NCI-H748 treated with DMSO at 0.1 percent for 48 hours (cell line): ENCODE data around the gene BATF3.

ENCODE experiments used
- DNase-seq: peaks from one replicate; lab custom pipeline; 2025; lab: John Stamatoyannopoulos, UW

BATF3 gene

DNA sequence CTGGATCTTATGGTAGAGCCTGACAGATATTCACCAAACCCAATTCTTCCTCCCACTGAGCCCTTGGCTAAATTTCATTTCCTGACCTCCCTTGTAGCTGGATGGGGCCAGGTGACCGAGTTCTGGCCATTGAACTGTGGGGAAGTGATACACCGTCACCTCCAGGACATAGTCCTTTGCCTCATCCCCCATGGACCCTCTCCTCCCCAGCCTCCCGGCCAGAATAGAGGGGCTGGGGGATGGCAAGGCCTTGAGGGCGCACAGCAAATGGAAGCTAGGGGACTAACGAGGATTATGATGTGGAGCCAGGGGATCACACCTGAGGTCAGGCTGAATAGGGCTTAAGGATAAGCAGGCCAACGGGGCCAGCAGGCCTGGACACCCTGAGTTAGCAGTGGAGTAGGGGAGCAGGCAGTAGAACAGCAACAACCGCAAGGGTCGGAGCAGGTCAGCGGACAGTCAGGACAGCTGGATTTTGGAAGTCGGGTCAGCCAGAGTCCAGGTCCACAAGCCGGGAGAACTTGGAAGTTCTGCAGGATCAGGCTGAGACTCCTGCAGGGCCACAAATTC, 15.0 kb downstream of the BATF3 start:
- DNase-seq, result no peak

DNA sequence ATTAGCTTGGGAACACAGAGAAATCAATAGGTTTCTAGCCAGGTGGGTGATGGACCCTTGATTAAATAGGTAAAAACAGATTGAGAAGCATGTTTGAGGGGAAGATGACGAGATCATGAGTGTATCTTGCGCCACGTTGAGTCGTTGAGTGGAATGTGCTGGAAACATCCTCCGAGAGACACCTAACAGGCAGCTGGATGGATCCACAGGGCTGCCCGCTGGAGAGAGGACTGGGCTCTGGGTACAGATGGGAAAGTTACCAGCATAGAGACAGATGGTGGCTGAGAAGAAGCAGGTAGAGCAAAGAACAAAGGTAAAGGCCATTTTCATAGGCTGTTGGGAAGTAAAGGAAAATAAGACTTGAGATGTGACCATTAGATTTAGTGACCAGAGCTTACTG, 15.6 kb downstream of the BATF3 start:
- no peak for DNase-seq

DNA sequence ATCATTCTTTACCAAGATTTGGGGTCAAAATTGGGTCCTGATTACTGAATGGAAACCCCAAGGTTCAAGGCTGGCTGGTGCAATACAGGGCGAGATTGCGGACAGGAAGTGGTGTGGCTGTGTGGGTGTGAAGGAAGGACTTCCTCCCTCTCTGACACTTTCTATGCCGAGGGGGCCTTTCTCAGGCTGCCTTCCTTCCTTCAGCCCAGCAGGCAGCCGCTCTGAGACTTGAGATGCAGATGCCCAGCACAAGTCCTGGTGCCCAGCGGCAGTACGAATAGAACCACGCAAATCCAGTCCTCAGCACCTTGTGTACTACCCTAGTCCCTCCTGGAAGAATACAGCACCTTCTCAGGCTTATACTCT, 16.3 kb downstream of the BATF3 start:
- no peak for DNase-seq

DNA sequence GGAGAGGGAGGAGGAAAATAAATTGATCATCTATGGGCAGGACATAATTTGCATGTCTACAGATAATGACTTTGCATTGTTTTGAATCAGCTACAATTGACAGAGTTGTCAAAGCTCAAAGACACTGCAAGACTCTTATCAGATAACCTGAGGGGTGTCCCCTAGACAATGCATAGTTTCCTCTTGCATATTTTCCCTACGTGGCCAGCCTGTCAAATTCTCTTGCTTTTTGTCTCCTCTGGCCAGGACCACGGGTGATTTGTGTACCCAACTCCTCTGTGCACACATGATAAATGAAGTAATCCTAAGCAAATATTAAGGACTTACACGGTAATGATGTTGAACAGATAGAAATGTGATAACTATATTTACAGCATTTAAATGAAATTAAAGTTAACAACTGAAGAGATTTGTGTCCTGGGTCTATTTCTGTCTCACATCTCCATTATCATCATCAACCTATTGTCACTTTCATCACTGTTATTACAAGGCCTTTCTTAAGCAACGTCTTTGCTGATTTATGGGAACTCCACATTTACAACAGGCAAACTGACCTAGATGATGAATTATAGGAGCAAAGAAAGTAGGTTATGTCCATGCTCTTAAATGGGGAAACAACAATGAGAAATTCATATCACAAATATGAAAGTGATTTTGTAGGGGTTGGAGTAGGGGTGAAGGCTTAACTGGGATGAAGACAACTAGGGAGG, 18.8 kb downstream of the BATF3 start:
- DNase-seq, result peak; percentile 11

DNA sequence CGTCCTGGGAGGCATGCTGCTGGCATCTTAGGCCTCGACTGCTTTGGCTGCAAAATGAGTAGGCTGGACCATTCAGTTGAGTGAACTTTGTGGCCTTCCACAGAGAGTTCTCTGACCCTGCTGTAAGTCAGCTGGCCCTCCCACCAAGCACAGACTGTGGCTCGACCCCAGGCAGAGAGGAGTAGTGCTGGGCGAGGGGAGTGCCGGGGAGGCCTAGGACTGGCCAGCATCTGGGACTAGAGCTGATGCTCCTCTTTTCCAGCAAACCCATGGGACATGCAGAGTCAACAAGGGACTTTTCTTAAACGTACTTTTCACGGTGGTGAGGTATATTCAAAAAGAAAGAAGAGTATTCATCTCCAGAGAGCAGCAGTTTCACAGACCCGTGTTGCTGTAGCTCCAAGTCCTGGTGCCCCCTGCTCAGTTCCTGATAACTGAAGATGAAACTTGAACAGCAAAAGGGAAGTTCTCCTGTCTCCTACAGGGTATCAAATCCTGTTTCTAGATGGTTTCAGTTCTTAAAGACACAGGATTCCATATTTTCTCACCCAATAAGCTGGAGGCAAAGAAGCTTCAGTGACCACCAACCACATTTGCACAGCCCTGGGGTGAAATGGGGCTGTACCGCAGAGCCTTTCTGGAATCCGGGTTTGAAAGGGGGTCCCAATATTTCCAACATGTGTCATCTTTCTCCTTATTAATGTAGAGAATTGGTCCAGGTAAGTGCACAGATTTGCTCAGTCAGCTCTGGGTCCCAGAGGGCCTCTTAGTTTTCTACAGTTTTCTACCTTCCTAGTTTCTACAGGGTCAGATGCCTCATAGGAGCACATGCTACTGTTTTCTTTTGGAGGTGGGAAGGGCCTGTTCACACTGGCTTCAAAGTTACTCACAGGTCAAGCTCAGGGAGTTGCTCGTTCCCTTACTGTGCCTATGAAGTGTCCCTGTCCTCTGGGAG, 20.9 kb downstream of the BATF3 start:
- no peak for DNase-seq

DNA sequence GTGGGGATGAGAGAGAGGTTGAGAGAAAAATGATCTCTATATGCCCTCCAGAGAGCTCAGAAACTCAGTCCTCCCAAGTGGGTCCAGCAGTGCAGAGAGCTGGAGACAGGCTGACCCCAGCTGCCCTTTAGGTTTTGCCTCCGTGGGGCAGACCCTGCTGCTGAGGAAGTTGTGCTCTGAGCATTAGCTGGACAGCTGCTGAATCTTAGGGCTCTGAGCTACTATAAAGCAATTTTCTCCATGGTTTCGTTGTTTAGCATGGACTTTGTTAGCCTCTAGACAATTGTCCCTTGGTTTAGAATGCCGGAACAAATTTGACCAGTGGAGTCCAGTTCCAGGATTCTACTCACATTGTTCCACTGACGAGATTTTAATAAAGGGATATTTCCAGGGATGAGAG, 22.1 kb downstream of the BATF3 start:
- DNase-seq, result no peak

DNA sequence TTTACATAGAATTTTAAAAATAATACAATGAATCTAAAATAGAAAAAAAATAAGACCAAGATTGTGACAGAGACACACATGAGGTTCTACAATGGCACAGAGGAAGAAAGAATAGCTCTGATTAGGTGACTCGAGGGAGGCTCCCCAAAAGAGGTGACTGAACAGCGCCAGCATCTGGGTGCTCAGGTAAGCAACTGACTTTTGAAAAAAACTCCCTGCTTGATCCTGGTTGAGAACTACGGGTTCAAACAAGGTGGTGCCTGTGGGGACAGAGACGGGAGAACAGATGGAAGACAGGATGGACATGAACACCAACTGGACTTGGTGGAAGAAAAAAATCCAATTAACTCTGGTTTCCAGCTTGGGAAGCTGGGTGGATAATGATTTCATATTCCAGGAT, 22.5 kb downstream of the BATF3 start:
- no peak for DNase-seq

DNA sequence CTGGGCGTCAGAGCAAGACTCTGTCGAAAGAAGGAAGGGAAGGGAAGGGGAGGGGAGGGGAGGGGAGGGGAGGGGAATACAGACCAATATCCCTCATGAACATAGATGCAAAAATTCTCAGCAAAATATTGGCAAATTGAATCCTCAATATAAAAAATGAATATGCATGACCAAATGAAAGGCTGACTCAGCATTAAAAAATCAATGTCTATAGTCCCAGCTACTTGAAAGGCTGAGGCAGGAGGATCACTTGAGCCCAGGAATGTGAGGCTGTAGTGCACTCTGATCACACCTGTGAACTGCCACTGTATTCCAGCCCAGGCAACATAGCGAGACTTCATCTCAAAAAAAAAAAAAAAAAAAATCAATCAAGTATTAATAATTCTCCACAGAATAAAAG, 24.0 kb downstream of the BATF3 start:
- DNase-seq, result no peak

DNA sequence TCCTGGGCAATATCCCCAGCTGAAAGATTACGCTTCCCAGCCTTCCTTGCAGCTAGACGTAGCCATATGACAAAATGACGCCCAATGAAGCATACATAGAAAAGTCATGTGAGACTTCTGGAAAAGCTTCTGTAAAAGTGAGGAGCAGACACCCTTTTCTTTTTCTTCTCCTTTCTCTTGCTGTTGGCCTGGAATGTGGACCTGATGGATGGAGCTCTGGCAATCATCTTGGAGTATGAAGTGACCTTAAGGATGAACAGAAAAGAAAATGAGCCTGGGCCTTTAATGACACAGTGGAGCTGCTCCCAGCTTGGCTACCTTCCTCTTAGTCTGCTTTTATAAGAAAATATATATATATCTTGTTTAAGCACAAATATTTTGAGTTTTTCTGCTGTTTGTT, 24.8 kb downstream of the BATF3 start:
- no peak for DNase-seq

DNA sequence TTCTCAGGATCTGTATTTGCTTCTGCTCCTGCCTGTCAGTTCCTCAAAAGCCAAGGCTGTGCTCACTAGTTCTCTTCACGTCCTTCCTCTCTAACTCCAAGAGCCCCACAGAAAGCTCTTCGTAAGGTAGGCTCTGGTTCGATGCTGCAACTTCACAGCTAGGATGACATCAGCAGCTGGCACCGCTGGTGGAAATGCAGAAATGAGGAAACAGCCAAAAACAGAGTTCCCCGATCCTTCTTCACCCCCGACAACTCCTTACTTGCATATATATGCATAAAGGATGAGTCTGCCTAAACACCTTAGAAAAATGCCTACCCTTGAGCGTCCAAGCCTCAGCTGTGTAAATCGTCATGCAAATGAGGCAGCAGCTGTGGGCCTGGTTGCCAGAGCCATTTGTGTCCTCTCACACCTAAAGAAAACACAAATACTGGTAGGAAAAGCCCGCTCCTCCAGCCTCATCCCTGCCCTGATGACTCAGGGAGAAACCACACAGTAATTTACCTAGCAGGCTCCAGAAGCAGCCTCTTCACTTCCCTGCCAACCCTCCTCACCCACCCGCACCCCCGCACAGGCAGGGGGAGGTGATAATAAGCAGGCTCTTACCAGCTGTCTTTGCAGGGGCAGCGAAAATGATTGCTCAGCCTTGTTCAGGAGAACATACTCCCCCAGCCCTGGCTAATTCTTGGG, 28.2 kb downstream of the BATF3 start:
- DNase-seq, result peak; percentile 41

DNA sequence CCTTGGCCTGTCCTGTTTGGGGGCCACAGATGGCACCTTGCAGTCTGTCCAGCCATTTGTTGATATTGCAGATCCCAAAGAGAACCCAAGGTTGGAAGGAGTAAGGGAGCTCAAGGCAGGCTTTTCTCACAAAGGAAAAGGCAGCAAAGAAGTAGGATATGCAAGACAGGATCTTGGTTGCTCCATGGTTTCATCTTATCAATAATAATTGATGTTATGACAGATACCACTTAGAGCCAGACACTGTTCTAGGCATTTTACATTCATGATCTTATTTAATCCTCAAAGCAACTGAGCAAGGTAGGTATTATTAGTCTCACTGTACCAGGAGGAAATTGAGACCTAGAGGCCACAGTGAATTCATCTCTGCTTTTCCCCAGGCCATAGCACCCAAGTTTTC, 28.8 kb downstream of the BATF3 start:
- DNase-seq, result no peak

DNA sequence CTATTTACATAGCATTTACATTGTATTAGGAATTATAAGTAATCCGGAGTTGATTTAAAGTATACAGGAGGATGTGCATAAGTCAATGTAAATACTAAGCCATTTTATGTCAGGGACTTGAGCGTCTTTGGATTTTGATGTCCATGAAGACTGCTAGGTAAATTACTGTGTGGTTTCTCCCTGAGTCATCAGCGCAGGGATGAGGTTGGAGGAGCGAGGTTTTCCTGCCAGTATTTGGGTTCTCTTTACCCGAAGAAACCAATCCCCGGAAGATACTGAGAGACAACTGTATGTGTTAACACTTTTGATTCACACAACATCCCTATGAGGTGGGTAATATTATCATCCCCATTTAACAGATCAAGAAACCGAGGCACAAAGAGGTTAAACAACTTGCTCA, 29.3 kb downstream of the BATF3 start:
- DNase-seq, result no peak

DNA sequence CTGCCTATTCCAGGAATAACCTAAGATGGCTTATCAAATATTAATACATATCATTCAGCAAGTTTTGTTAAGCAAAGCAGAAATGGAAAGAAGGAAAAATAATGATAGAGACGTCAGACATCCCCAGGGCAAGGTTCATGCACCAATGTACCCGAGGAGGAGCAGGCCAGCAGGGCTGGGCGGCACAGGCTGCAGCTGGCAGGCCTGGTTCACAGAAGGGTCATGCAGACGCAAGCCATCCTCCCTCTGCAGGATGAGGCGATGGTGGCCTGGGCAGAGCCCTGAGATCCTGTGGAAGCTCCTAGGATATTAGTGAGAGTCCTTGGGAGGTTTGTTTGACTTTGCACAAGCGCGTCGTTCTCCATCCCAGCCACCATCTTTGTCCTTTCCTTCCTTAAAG, 30.0 kb downstream of the BATF3 start:
- no peak for DNase-seq

DNA sequence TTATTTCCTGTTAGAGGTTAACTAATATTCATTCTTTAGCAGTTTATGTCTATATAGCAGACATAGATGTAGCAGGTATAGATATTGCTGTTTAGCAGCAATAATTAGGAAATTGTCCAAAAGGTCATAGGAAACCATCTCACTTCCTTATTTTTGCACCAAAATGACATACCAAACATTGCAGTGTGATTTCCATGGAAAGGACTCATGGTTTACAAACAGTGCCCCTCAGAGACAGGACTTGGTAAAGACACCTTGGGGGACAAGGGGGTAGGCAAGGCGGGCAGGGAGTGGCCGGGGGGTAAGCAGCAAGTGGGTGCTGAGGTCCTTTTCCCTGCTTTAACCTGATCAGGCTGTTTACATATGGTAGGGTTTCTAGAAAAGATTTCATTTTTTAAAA, 30.5 kb downstream of the BATF3 start:
- no peak for DNase-seq

DNA sequence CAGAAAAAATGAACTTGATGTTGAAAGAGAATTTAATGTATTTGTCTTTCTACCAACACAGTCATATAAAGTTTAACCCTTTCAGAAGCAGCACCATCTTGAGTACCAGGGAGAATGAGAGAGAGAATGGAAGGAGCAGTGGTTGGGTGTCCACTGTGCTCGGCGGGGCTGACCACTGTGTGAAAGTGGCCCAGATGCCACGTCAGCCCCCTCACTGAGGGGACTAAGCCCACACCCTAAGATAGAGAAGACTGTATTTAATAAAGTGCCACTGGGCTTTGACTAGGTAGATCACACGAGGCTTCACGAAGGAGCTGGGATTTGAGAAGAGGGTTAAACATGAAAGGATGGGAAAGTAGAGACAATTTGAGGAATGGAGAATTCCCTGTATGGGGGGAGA, 31.2 kb downstream of the BATF3 start:
- no peak for DNase-seq

DNA sequence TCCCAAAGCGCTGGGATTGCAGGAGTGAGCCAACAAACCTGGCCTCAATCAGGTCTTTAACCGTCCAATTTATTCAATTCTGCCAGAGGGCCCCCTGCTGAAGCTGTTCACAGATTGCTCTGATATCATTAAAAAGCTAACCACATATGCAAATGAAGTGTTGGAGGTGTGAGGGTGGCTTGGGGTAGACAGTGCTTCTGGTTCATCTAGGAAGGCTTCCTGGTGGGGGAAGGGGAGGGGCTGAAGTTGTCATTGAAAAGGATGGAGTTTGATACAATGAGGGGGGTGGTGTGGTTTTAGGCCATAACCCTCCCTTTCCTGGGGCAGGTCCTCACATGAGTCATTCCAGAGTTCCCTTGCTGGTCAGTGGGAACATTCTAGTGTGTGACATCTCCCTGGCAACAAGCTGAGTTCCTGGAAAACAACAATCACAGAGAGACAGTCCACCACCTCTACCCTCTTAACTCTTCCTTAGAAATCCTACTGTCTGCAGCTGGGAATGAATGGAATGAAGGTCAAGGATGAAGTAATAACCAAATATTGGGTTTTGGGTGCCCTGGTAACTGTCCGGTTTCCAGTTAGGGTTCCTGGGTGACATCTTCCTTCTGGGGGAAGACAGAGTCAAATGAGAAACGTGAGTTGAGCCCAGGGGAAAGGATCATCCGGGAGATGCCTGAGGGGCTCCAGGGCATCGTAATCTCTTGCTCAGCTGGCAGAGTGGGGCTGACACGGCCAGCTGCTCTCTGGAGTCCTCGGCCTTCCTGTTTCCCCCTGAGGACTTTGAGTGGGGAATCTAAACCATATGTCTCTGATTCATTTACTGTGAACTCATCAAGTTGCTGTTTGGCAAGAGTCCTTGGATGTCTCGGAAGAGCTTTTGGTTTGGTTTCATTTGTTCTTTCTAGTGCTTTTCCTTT, 32.2 kb downstream of the BATF3 start:
- DNase-seq, result no peak

DNA sequence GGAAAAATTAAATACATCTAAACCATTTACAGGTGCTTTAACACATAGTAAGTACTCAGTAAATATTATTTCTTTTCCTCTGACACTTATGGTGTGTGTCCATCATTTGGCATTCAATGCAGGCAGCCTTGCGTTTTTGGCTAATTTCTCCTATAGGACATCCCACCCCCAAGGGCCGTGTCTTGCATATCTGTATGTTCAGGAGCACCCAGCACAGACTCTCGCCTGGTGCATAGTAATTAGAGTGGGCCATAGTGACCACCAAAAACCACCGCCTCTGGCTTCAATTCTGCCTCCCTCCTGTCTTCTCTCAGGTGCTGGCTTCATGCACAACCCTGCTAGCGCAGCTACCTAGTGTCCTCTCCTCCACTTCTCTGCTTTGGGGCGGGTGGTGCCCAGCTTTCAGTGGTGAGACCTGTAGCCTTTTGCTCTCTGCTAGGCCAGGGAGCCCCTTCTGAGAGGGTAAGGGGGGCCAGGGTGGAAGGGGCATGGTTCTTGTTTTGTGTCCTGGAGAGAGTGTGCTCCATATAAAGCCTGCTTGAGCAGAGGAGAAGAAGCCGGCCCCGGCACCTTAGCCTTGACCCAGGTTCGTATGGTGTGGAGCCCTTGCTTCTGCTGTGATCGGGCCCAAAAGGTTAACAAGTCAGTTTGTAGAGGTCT, 33.4 kb downstream of the BATF3 start:
- no peak for DNase-seq

DNA sequence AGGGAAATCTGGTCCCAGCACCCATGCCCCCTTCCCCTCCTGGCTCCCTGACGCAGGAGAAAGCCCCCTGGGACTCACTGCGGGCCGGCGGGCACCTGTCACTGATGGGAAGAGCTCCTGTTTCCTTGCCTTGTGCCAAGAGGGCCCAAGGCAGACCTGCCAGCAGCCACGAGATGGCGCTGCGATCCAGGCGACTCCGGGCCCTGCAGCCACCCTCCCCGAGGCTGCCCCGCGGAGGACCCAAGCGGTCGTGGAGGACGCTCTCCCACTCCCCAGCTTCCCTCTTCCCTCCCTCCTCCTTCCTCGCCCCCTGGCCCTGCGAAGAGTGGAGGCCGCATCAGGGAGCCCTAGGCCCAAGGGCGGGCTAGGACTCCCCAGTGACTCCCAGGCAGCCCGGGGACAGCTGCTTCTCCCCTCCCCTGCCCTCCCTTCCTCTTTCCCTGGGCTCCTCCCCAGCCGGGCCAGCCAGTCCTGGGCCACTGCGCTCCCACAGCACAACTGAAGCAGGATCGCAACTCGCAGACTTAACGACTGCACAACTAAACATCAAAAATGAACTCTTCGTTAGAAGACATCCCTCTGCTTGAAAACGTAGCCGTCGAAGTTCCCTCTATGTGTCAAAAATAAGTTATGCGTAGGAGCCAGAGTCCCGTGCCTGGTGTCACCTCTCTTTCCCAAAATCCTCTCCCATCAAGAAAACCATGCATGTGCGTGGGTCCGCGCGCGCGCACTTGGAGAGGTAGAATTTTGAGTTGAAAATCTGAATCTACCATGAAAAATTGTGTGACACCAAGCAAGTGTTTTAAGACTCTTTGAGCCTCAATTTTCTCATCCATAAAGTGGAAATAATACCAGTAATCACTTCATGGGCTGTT, 34.2 kb downstream of the BATF3 start:
- peak; percentile 21 for DNase-seq

DNA sequence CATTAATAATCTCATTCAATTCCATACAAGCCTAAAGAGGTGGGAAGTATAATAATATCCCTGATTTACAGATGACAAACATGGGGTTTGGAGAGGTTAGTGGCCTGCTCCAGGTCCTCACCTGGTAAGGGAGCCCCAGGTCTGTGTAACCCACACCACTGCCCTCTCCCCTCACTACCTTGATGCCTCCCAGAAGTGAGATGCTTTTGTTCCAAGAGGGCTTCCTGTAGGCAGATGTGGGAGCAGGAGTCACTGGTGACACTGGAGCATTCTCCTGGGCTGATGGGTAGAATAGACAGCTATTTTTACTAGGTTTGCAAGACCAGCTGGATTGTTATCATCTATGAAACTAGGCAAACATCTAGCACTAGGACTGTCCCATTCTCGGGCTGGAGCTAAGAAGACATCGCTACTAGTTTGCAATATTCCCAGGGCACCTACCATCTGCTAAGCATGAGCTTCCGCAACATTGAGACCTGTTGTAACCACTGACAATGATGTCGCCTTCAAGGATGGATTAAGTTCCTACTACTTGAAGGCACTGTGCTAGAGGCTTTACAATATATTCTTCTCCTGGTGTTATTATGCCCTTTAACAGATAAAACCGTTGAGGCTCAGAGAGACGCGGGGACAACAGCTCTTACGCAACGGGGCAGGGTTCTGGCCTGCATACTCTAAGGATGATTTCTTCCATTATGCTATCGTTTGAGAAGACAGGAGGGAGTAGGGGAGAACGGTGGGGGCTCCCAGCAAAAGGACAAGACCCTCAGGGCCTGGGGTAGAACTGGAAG, 35.0 kb downstream of the BATF3 start:
- no peak for DNase-seq
